ENCODE measurements around the gene FREM3. TPM values are rescaled to one million over a fixed set of nuclear protein-coding genes. Genes with fewer than 3 reads are reported as not detected.
A peak's percentile ranks its signal among the peaks of the same experiment; 100 is the strongest.
"Not testable (repeated sequence)": the region's sequence is repeated elsewhere in the genome, so short reads cannot be mapped to it uniquely, and the experiment has no call there.

FREM3 gene
- total RNA-seq, 1 experiment from 2014 or later, result not detected

GRCh38 chr4:143585548-143585947 lies 114.9 kb downstream of the FREM3 start:
- no peak for DNase-seq (ENCODE audit: low spot score)

GRCh38 chr4:143581331-143581946 lies 119.0 kb downstream of the FREM3 start:
- no peak for DNase-seq (ENCODE audit: low spot score)

DNA sequence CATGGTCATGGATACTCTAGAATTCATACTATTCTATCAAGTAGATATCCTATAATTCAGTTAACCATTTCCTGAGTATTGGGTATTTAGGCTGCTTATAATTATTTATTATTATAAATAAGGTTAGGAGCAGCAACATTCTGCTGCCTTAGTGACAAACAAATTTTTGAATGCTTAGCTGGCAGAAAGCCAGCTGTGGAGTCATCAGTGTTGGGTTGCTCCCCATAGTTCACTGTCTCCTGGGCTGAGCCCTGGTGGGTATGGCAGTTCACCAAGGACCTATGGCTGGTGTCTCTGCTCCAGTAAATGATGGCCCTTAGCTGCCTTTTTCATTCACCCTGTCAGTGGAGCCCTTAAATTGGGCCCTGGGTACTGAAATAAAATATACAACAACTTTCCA lies 125.1 kb downstream of the FREM3 start:
- DNase-seq (ENCODE audit: low spot score), result no peak

DNA sequence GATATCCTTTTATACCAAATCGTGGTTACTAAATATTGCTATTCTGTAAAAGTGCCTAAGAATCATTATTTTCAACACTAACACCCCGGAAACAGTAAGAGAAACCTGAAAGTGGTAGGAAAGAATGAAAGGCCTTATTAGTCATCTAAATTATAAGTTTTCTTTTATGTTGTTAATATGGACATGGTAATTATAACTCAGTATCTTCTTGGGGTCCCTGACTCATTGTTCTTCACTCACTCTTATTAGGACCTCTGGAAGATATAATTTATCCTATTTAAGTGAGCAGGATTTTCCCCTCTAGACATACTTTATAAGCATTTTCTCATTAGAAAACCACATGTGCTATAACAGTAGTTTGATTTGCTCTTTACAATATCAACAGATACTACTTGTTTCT lies 136.0 kb downstream of the FREM3 start:
- no peak for DNase-seq (ENCODE audit: low spot score)

- no peak for DNase-seq (ENCODE audit: low spot score)
These were observed 140.7 kb downstream of the FREM3 start for GRCh38 chr4:143559757-143560147.

GRCh38 chr4:143558823-143559756 lies 141.4 kb downstream of the FREM3 start:
- no peak for DNase-seq (ENCODE audit: low spot score)

- no peak for DNase-seq (ENCODE audit: low spot score)
These were observed 142.2 kb downstream of the FREM3 start for GRCh38 chr4:143558286-143558685.

DNA sequence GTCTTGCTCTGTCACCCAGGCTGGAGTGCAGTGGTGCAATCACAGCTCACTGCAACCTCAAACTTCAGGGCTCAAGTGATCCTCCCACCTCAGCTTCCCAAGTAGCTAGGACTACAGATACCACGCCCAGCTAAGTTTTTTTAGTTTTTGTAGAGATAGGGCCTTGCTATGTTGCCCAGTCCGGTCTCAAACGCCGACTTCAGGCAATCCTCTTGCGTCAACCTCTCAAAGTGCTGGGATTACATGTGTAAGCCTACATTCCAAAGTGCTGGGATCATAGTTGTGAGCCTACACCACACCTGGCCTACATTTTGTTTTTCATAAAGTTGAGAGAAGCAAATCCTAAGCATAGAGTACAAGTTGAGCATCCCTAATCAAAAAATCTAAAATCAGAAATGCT lies 144.8 kb downstream of the FREM3 start:
- DNase-seq (ENCODE audit: low spot score), result no peak

DNA sequence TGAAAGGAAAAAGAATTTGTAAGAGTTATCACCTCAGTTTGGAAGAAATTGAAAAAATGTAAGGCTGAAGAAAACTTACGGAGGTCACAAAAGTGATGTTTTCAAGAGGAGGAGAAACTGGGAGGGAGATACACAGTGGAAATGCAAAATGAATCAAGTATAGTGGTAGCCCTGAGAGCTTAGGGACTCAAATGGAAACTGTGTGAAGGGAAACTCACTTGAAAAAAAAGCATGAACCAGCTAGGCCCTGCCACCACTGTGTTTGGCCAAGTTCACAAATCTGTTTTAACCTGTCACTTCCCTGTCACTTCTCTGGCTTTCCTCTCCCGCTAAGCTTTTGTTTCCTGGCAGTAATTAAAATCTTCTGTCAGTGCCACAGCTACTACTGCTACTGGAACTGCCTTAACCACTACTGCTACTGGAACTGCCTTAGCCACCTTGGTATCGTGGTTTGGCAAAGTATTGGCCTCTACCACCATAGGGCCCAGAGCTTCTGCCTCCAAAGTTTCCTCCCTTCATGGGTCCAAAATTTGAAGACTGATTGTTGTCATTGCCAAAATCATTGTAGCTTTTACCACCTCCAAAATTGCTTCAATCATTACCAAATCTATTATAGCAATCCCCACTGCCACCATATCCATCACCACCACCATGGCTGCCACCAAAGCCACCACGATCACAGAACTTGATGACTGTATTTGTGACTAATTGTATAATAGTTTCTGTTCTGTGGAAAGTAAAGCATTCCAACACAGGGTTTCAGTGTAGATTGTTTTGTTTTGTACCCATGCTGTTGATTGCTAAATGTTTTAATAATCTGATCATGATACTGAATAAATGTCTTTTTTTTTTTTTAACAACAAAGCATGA lies 145.5 kb downstream of the FREM3 start:
- DNase-seq (ENCODE audit: low spot score), result no peak

GRCh38 chr4:143549928-143550327 lies 150.5 kb downstream of the FREM3 start:
- no peak for DNase-seq (ENCODE audit: low spot score)

DNA sequence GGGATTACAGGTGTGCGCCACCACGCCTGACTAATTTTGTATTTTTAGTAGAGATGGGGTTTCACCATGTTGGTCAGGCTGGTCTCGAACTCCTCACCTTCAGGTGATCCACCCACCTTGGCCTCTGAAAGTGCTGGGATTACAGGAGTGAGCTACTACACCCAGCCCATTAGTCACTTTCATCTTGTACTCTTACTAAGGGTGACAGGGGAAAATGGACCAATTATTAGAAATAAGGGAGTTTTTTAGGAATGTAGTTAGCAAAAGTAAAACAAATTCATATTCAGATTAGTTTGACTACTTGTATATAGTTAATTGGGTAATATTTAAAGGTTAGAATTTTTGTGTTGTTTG lies 160.8 kb downstream of the FREM3 start:
- DNase-seq (ENCODE audit: low spot score), result no peak

DNA sequence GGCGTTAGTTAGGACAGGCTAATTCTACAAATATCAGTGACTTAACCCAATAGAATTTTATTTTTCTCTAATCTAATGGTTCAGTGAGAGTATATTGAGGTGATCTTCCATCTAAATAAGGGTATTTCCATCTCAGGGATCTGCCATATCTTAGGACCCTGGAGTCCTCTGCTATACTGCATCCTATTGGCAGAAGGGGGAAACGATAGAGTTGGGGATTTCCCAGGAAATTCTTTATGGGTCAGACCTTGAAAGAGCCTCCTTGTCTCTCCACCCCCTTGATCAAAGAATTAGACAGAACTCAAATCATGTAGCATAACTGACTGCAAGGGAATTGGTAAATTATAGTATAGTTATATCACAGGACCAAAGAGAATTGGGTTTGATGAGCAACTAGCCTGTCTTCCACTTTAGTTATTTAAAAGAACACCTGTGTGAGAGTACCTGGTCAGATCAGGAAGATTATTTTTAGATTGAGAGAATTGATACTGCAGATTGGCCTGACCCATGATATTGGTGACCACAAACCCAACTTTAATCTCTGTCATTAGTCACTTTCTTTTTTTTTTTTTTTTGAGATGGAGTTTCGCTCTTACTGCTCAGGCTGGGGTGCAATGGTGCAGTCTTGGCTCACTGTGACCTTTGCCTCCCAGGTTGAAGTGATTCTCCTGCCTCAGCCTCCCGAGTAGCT lies 161.4 kb downstream of the FREM3 start:
- DNase-seq (ENCODE audit: low spot score), result no peak

GRCh38 chr4:143531788-143532491 lies 168.5 kb downstream of the FREM3 start:
- DNase-seq (ENCODE audit: low spot score), result no peak

DNA sequence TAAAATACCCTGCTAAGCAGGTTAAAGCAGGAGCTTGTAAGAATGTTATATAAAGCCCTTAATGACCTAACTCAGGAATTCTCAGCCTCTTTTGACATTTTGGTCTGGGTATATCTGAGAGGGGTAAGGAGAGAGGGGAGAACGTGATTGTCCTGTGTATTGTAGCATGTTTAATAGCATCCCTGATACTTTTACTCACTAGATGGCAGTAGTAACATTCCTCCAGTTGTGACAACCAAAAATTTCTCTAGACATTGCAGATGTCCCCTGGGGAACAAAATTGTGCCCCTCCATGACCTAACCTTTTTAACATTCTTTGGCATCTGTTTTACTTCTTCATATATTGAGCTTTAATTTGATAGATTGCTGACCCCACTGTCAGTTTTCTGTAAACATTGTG lies 169.1 kb downstream of the FREM3 start:
- peak; percentile 11 for DNase-seq (ENCODE audit: low spot score)

DNA sequence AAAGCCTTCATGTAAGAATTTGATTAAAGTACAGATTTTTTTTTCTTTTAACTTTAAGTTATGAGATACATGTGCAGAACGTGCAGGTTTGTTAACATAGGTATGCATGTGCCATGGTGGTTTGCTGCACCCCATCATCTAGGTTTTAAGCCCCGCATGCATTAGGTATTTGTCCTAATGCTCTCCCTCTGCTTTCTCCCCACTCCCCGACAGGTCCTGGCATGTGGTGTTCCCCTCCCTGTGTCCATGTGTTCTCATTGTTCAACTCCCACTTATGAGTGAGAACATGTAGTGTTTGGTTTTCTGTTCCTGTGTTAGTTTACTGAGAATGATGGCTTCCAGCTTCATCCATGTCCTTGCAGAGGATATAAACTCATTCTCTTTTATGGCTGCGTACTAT lies 172.4 kb downstream of the FREM3 start:
- not testable (repeated sequence) for DNase-seq (ENCODE audit: low spot score)

Other genes starting within 250 kb of the FREM3 start
- 27.8 and 31.6 TPM in 2 replicates for gene SMARCA5, start 187.0 kb downstream of the FREM3 start, total RNA-seq (2014; rRNA removed; shearing (Covaris generic))
- gene GYPE, start 204.9 kb upstream of the FREM3 start, total RNA-seq (2014; rRNA removed; shearing (Covaris generic)), result not detected in 2 replicates

Data from H4 (cell line).